CD4-positive, alpha-beta memory T cell (primary cell): Measurements from ENCODE around the gene ASIC5. TPM values are rescaled to one million over a fixed set of nuclear protein-coding genes. Genes with fewer than 3 reads are reported as not detected.

Experiments used
- CTCF ChIA-PET: fragments of 350-600 bp; sonication (Branson Sonifier 250); formaldehyde crosslinking; loops from one replicate; lab custom pipeline; 2021; ENCODE audit warnings: inconsistent platforms; ENCODE audit not compliant: partially characterized antibody; lab: Charles Lee
- POLR2A ChIA-PET: fragments of 350-600 bp; sonication (Branson Sonifier 250); formaldehyde crosslinking; loops from one replicate; lab custom pipeline; 2021; ENCODE audit not compliant: partially characterized antibody; lab: Charles Lee
- DNase-seq, 5 donors: peaks; one replicate each; pipeline versions ENCODE4 v3.0.0 to v3.0.0-alpha.2; 2020 to 2022; ENCODE audit warnings: mixed read lengths in 1 of 5
- H3K27ac ChIP-seq: one replicate; pipeline ENCODE4 v1.7.0; 2013; ENCODE audit warnings: low read depth, low read length
- H3K27me3 ChIP-seq: 2 replicates; pipeline ENCODE4 v1.7.0; 2013; ENCODE audit warnings: mild to moderate bottlenecking, low read length, moderate library complexity; ENCODE audit not compliant: insufficient read depth
- H3K36me3 ChIP-seq: 2 replicates; pipeline ENCODE4 v1.7.0; 2013; ENCODE audit warnings: mild to moderate bottlenecking, low read length, moderate library complexity; ENCODE audit not compliant: insufficient read depth
- H3K4me1 ChIP-seq: 2 replicates; pipeline ENCODE4 v1.7.0; 2013; ENCODE audit warnings: mild to moderate bottlenecking, low read length, moderate library complexity; ENCODE audit not compliant: insufficient read depth
- H3K4me3 ChIP-seq, 2 donors: one replicate each; pipeline ENCODE4 v1.7.0; 2013; ENCODE audit warnings: low read length in 2 of 2, mild to moderate bottlenecking in 1 of 2
- H3K9me3 ChIP-seq, 2 donors: one replicate each; pipeline ENCODE4 v1.7.0; 2013; ENCODE audit warnings: low read length in 2 of 2, control low read depth in 1 of 2; ENCODE audit not compliant: control insufficient read depth in 1 of 2
- H3K27ac Mint-ChIP-seq, 7 donors: one replicate each; pipeline ENCODE4 v1.8.0; 2020 to 2021; ENCODE audit warnings: mixed read lengths in 7 of 7, mild to moderate bottlenecking in 6 of 7, inconsistent platforms in 3 of 7, moderate library complexity in 3 of 7
- H3K27me3 Mint-ChIP-seq, 2 donors: one replicate each; pipeline ENCODE4 v1.8.0; 2020 to 2021; ENCODE audit warnings: mixed read lengths in 2 of 2
- H3K36me3 Mint-ChIP-seq, 2 donors: one replicate each; pipeline ENCODE4 v1.8.0; 2020 to 2021; ENCODE audit warnings: mixed read lengths in 2 of 2, inconsistent platforms in 1 of 2, mild to moderate bottlenecking in 1 of 2
- H3K4me1 Mint-ChIP-seq, 4 donors: one replicate each; pipeline ENCODE4 v1.8.0; 2020 to 2021; ENCODE audit warnings: mixed read lengths in 4 of 4, mild to moderate bottlenecking in 1 of 4
- H3K4me3 Mint-ChIP-seq, 8 donors: one replicate each; pipeline ENCODE4 v1.8.0; 2020 to 2021; ENCODE audit warnings: mixed read lengths in 8 of 8, mild to moderate bottlenecking in 7 of 8, moderate library complexity in 6 of 8, inconsistent platforms in 3 of 8
- H3K9me3 Mint-ChIP-seq, 8 donors: one replicate each; pipeline ENCODE4 v1.8.0; 2020 to 2021; ENCODE audit warnings: mixed read lengths in 8 of 8, mild to moderate bottlenecking in 5 of 8, inconsistent platforms in 3 of 8, moderate library complexity in 1 of 8
- intact Hi-C: fragments of 100-400 bp; cut with micrococcal nuclease; formaldehyde crosslinking; loops from one replicate; pipeline ENCODE4 v1.15.1; 2023
- polyA plus RNA-seq, 2 donors: library from polyadenylated mRNA; unstranded; fragments of 300-500 nt; fragmentation: Illumina TruSeq; gene quantifications; one replicate each; pipeline ENCODE4 v1.2.3, GENCODE V29; 2021
- total RNA-seq, 2 experiments: library from RNA; stranded (reverse); gene quantifications; one replicate each; pipeline ENCODE4 v1.2.3, GENCODE V29; 2021

ASIC5 gene
- total and polyA plus RNA-seq, 4 experiments from 2014 or later, result not detected

- Histone ChIP-seq H3K36me3 (no peaks in the 10 kb centered on the region), H3K9me3 (no peaks in the 10 kb centered on the region), H3K4me1 (no peaks in the 10 kb centered on the region), H3K27ac (no peak overlapping the region), H3K4me3 (no peak overlapping the region), H3K27me3 (no peaks in the 10 kb centered on the region)
- Mint-ChIP-seq H3K27ac (no peak overlapping the region), H3K27me3 (peaks cover 0 to 5% of the 10 kb centered on the region in 2 donors), H3K4me3 (no peak overlapping the region), H3K9me3 (peaks cover 0 to 8% (median 0%) of the 10 kb centered on the region in 8 donors), H3K36me3 (no peaks in the 10 kb centered on the region), H3K4me1 (no peaks in the 10 kb centered on the region)
- CTCF ChIA-PET, result no interaction called here
- no peak for DNase-seq
- intact Hi-C loops, result no loop called here
- POLR2A ChIA-PET, result no interaction called here
Measured at GRCh38 chr4:155881555-155881954, 15.5 kb upstream of the ASIC5 start.

- POLR2A ChIA-PET, result no interaction called here
- Histone ChIP-seq H3K27me3 (no peaks in the 10 kb centered on the region), H3K4me3 (no peak overlapping the region), H3K9me3 (no peaks in the 10 kb centered on the region), H3K27ac (no peak overlapping the region), H3K4me1 (no peaks in the 10 kb centered on the region), H3K36me3 (no peaks in the 10 kb centered on the region)
- H3K4me1 Mint-ChIP-seq, result no peaks in the 10 kb centered on the region
- no peaks in the 10 kb centered on the region for H3K36me3 Mint-ChIP-seq
- H3K4me3 Mint-ChIP-seq, result no peak overlapping the region
- H3K27me3 Mint-ChIP-seq, result peaks cover 0 to 3% of the 10 kb centered on the region in 2 donors
- intact Hi-C loops, result no loop called here
- no peak for DNase-seq
- no peak overlapping the region for H3K27ac Mint-ChIP-seq
- peaks cover 0 to 12% (median 2%) of the 10 kb centered on the region in 8 donors for H3K9me3 Mint-ChIP-seq
- CTCF ChIA-PET, result no interaction called here
Measured at GRCh38 chr4:155879767-155880166, 13.7 kb upstream of the ASIC5 start.

GRCh38 chr4:155878611-155879010 lies 12.5 kb upstream of the ASIC5 start:
- Histone ChIP-seq H3K27ac (no peak overlapping the region), H3K9me3 (no peaks in the 10 kb centered on the region), H3K36me3 (no peaks in the 10 kb centered on the region), H3K27me3 (no peaks in the 10 kb centered on the region), H3K4me3 (no peak overlapping the region), H3K4me1 (no peaks in the 10 kb centered on the region)
- Mint-ChIP-seq H3K27ac (no peak overlapping the region), H3K4me3 (no peak overlapping the region), H3K27me3 (peaks cover 0 to 3% of the 10 kb centered on the region in 2 donors), H3K4me1 (no peaks in the 10 kb centered on the region), H3K9me3 (peaks cover 0 to 12% (median 2%) of the 10 kb centered on the region in 8 donors), H3K36me3 (no peaks in the 10 kb centered on the region)
- POLR2A ChIA-PET, result no interaction called here
- intact Hi-C loops, result no loop called here
- no peak for DNase-seq
- CTCF ChIA-PET, result no interaction called here

- Histone ChIP-seq H3K36me3 (no peaks in the 10 kb centered on the region), H3K4me3 (no peak overlapping the region), H3K27me3 (no peaks in the 10 kb centered on the region), H3K9me3 (no peaks in the 10 kb centered on the region), H3K4me1 (no peaks in the 10 kb centered on the region), H3K27ac (no peak overlapping the region)
- peaks cover 0 to 12% (median 2%) of the 10 kb centered on the region in 8 donors for H3K9me3 Mint-ChIP-seq
- intact Hi-C loops, result no loop called here
- no peaks in the 10 kb centered on the region for H3K4me1 Mint-ChIP-seq
- H3K27me3 Mint-ChIP-seq, result peaks cover 0 to 1% of the 10 kb centered on the region in 2 donors
- POLR2A ChIA-PET, result no interaction called here
- no peaks in the 10 kb centered on the region for H3K36me3 Mint-ChIP-seq
- no peak for DNase-seq
- H3K27ac Mint-ChIP-seq, result no peak overlapping the region
- H3K4me3 Mint-ChIP-seq, result no peak overlapping the region
- CTCF ChIA-PET, result no interaction called here
Measured at GRCh38 chr4:155877971-155878370, 11.9 kb upstream of the ASIC5 start.

- H3K4me1 Mint-ChIP-seq, result no peaks in the 10 kb centered on the region
- H3K4me1 ChIP-seq, result no peaks in the 10 kb centered on the region
- H3K4me3 Mint-ChIP-seq, result no peak overlapping the region
- H3K27ac Mint-ChIP-seq, result no peak overlapping the region
- no peaks in the 10 kb centered on the region for H3K36me3 Mint-ChIP-seq
- intact Hi-C loops, result no loop called here
- CTCF ChIA-PET, result no interaction called here
- POLR2A ChIA-PET, result no interaction called here
- H3K9me3 Mint-ChIP-seq, result peaks cover 0 to 14% (median 2%) of the 10 kb centered on the region in 8 donors
- no peak overlapping the region for H3K4me3 ChIP-seq
- no peaks in the 10 kb centered on the region for H3K9me3 ChIP-seq
- no peak for DNase-seq
- peaks cover 0 to 1% of the 10 kb centered on the region in 2 donors for H3K27me3 Mint-ChIP-seq
- H3K27me3 ChIP-seq, result no peaks in the 10 kb centered on the region
- H3K27ac ChIP-seq, result no peak overlapping the region
- H3K36me3 ChIP-seq, result no peaks in the 10 kb centered on the region
Measured at GRCh38 chr4:155875878-155876277, 9.8 kb upstream of the ASIC5 start.

- Histone ChIP-seq H3K9me3 (no peaks in the 10 kb centered on the region), H3K4me3 (no peak overlapping the region), H3K27ac (no peak overlapping the region), H3K4me1 (no peaks in the 10 kb centered on the region), H3K36me3 (no peaks in the 10 kb centered on the region), H3K27me3 (no peaks in the 10 kb centered on the region)
- ChIA-PET CTCF (no interaction called here), POLR2A (no interaction called here)
- no peak for DNase-seq
- no peak overlapping the region for H3K27ac Mint-ChIP-seq
- no peaks in the 10 kb centered on the region for H3K9me3 Mint-ChIP-seq
- no peaks in the 10 kb centered on the region for H3K27me3 Mint-ChIP-seq
- H3K4me1 Mint-ChIP-seq, result no peaks in the 10 kb centered on the region
- intact Hi-C loops, result no loop called here
- H3K4me3 Mint-ChIP-seq, result no peak overlapping the region
- H3K36me3 Mint-ChIP-seq, result no peaks in the 10 kb centered on the region
Measured at GRCh38 chr4:155855897-155856296, 10.2 kb downstream of the ASIC5 start.

- Histone ChIP-seq H3K9me3 (no peaks in the 10 kb centered on the region), H3K27ac (no peak overlapping the region), H3K36me3 (no peaks in the 10 kb centered on the region), H3K27me3 (no peaks in the 10 kb centered on the region), H3K4me3 (no peak overlapping the region), H3K4me1 (no peaks in the 10 kb centered on the region)
- intact Hi-C loops, result no loop called here
- Mint-ChIP-seq H3K9me3 (peaks cover 0 to 4% (median 0%) of the 10 kb centered on the region in 8 donors), H3K27ac (no peak overlapping the region), H3K4me3 (no peak overlapping the region), H3K36me3 (no peaks in the 10 kb centered on the region), H3K27me3 (no peaks in the 10 kb centered on the region), H3K4me1 (no peaks in the 10 kb centered on the region)
- POLR2A ChIA-PET, result no interaction called here
- no peak for DNase-seq
- CTCF ChIA-PET, result no interaction called here
Measured at GRCh38 chr4:155854582-155855226, 11.4 kb downstream of the ASIC5 start.
